Measurements from ENCODE around the gene SUFU.

- TF ChIP-seq CTCF (IDR thresholded peaks at IDR 0.05 in 8 of 11, conservative IDR thresholded peaks at IDR 0.05 in 3 of 11) (no peak), POLR2AphosphoS5 (IDR thresholded peaks at IDR 0.05) (no peak)
Measured at GRCh38 chr10:102554531-102554930, 50.8 kb downstream of the SUFU start.

Measured in spleen (tissue), 7 donors.